NB4 (cell line): ENCODE measurements around the gene FAM83F.

Experiments
- DNase-seq: peaks from one replicate; pipeline ENCODE4 v3.0.0; 2010; ENCODE audit warnings: low read depth
- H3K4me3 ChIP-seq: one replicate; pipeline ENCODE4 v1.5.1; 2011; ENCODE audit warnings: mild to moderate bottlenecking, low read depth, low read length, moderate library complexity
- CTCF ChIP-seq: IDR thresholded peaks from one replicate; pipeline ENCODE4 v1.5.1; 2012; ENCODE audit warnings: low read depth, low read length
- MAX ChIP-seq: IDR thresholded peaks from 2 replicates; pipeline ENCODE4 v1.6.1; 2011; ENCODE audit warnings: low read depth, low read length
- MYC ChIP-seq: IDR thresholded peaks from 2 replicates; pipeline ENCODE4 v1.6.1; 2011; ENCODE audit warnings: low read depth, low read length
- POLR2A ChIP-seq: IDR thresholded peaks from 2 replicates; pipeline ENCODE4 v1.6.1; 2011; ENCODE audit warnings: mild to moderate bottlenecking; ENCODE audit not compliant: insufficient read length; ENCODE audit errors: extremely low read depth

FAM83F gene

GRCh38 chr22:40018051-40018450, 23.3 kb downstream of the FAM83F start:
- TF ChIP-seq MAX (no peak), CTCF (no peak), POLR2A (no peak), MYC (no peak)
- no peak for DNase-seq
- H3K4me3 ChIP-seq, result no peak overlapping the region

- H3K4me3 ChIP-seq, result no peak overlapping the region
- TF ChIP-seq POLR2A (no peak), MAX (no peak), MYC (no peak), CTCF (no peak)
- no peak for DNase-seq
These were observed 24.3 kb downstream of the FAM83F start for GRCh38 chr22:40019100-40019499.

- TF ChIP-seq MYC, result no peak
- TF ChIP-seq POLR2A, result no peak
- no peak for TF ChIP-seq MAX
- TF ChIP-seq CTCF, result no peak
- H3K4me3 ChIP-seq, result no peak overlapping the region
- DNase-seq, result no peak
These were observed 26.2 kb downstream of the FAM83F start for GRCh38 chr22:40020956-40021355.

GRCh38 chr22:40021401-40022000, 26.7 kb downstream of the FAM83F start:
- DNase-seq, result no peak

GRCh38 chr22:40022536-40023240, 27.9 kb downstream of the FAM83F start:
- no peak for TF ChIP-seq CTCF
- no peak for TF ChIP-seq POLR2A
- TF ChIP-seq MAX, result no peak
- no peak for TF ChIP-seq MYC
- no peak overlapping the region for H3K4me3 ChIP-seq
- DNase-seq, result no peak

More at GRCh38 chr22:40021401-40022000, 26.7 kb downstream of the FAM83F start:
- no peak overlapping the region for H3K4me3 ChIP-seq
- TF ChIP-seq MAX (no peak), POLR2A (no peak), MYC (no peak), CTCF (no peak)
